HG03457 (cell line): ENCODE results near the gene UPK2.
"Not testable (repeated sequence)": the region's sequence is repeated elsewhere in the genome, so short reads cannot be mapped to it uniquely, and the experiment has no call there.

Experiments
- ATAC-seq: cut with Tn5 transposase; IDR thresholded peaks from one replicate; pipeline ENCODE4 v1.9.1; 2021; ENCODE audit warnings: moderate number of reproducible peaks; ENCODE audit not compliant: unreplicated experiment

UPK2 gene

GRCh38 chr11:118984825-118985224, 28.7 kb downstream of the UPK2 start:
- no peak for ATAC-seq

- ATAC-seq, result no peak
These were observed 32.2 kb downstream of the UPK2 start for GRCh38 chr11:118988280-118988679.

GRCh38 chr11:118991486-118992038, 35.5 kb downstream of the UPK2 start:
- ATAC-seq, result not testable (repeated sequence)

GRCh38 chr11:118996926-118997626, 41.0 kb downstream of the UPK2 start:
- ATAC-seq, result no peak

- ATAC-seq, result peak; percentile 75
These were observed 41.7 kb downstream of the UPK2 start, which contains the start of gene CENATAC for GRCh38 chr11:118997627-118998387. TSS of gene CENATAC (plus strand) at chr11:118998138. CDS start at chr11:118998198, 60 bp downstream.

GRCh38 chr11:118998388-118998717, 42.3 kb downstream of the UPK2 start:
- peak; percentile 7 for ATAC-seq

GRCh38 chr11:118998822-118999221, 42.7 kb downstream of the UPK2 start:
- no peak for ATAC-seq

- ATAC-seq, result no peak
These were observed 44.8 kb downstream of the UPK2 start for GRCh38 chr11:119000906-119001305.

- no peak for ATAC-seq
These were observed 50.6 kb downstream of the UPK2 start for GRCh38 chr11:119006656-119007055.
